Astrocyte (in vitro differentiated cells and primary cell): ENCODE results near the gene SMARCA4.

Source experiments
- CTCF ChIP-seq: IDR thresholded peaks from 2 replicates; pipeline ENCODE4 v1.5.1; 2011; ENCODE audit warnings: low read depth, mild to moderate bottlenecking, inconsistent platforms, low read length, moderate library complexity; ENCODE audit not compliant: insufficient read depth
- EZH2 ChIP-seq: IDR thresholded peaks from 2 replicates; pipeline ENCODE4 v1.6.1; 2012; ENCODE audit warnings: mild to moderate bottlenecking, low read length, inconsistent platforms; ENCODE audit not compliant: insufficient read depth

DNA sequence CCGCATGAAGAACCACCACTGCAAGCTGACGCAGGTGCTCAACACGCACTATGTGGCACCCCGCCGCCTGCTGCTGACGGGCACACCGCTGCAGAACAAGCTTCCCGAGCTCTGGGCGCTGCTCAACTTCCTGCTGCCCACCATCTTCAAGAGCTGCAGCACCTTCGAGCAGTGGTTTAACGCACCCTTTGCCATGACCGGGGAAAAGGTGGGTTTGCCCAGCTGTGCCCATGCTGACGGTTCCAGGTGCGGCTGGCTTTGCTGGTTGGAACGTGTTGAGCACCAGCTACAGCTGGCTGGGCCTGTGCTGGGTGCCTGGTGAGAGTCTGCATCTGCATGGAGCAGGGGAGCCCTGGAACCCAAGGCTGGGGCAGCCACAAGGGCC lies 60.9 kb downstream of the SMARCA4 start:
- TF ChIP-seq CTCF = no peak
- TF ChIP-seq EZH2 = no peak
